Liver (tissue), 3 donors: ENCODE data around the gene NCOA3.

Experiments used
- CTCF ChIP-seq: fragments of 150-350 bp; IDR thresholded peaks from 2 replicates; pipeline ENCODE4 v1.5.1; 2017; ENCODE audit warnings: improper control_type of control experiment, low read depth, low read length; ENCODE audit not compliant: missing input control
- GABPA ChIP-seq, 2 donors: IDR thresholded peaks in 1 of 2; conservative IDR thresholded peaks in 1 of 2; 2 replicates each; pipeline ENCODE4 v1.6.1; 2016; ENCODE audit warnings: antibody characterized with exemption in 2 of 2, mild to moderate bottlenecking in 1 of 2, moderate library complexity in 1 of 2
- HNF4G ChIP-seq: IDR thresholded peaks from 2 replicates; pipeline ENCODE4 v1.6.1; 2016; ENCODE audit warnings: antibody characterized with exemption
- NR2F2 ChIP-seq: IDR thresholded peaks from 2 replicates; pipeline ENCODE4 v1.6.1; 2016; ENCODE audit warnings: antibody characterized with exemption
- REST ChIP-seq: IDR thresholded peaks from 2 replicates; pipeline ENCODE4 v1.6.1; 2016; ENCODE audit warnings: antibody characterized with exemption, mild to moderate bottlenecking
- TAF1 ChIP-seq: conservative IDR thresholded peaks from 2 replicates; pipeline ENCODE4 v1.6.1; 2016; ENCODE audit warnings: antibody characterized with exemption, mild to moderate bottlenecking
- ZBTB33 ChIP-seq: IDR thresholded peaks from 2 replicates; pipeline ENCODE4 v1.6.1; 2016; ENCODE audit warnings: antibody characterized with exemption
- donor health status: healthy.
- donor health status: healthy.

- no peak for TF ChIP-seq CTCF
- TF ChIP-seq GABPA (IDR thresholded peaks at IDR 0.05 in 1 of 2, conservative IDR thresholded peaks at IDR 0.05 in 1 of 2) = no peak
- TF ChIP-seq NR2F2 = no peak
- no peak for TF ChIP-seq TAF1
- TF ChIP-seq ZBTB33 = no peak
- TF ChIP-seq HNF4G = no peak
- TF ChIP-seq REST = no peak
These were observed 111.0 kb downstream of the NCOA3 start for GRCh38 chr20:47612670-47613069.
